ENCODE results near the gene SPAG17.

DNA sequence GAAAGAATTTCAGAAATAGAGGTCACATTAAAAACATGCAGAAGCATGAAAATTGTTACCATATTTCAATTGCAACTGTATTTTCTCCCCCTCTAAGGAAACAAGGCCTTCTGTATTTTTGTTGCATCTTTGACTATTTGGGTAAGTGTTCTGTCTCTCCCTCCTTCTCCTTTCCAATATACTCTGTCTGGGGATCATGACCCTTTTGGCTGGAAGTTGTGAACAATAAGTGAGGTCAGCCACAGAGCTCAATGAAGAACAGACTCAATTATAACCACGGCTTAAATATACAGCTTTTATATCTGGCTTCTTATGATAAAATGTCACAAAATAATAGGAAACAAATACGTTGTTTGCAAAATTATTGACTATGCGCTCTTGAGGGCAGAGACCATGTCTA is 47.1 kb downstream of the SPAG17 start:
- TF ChIP-seq EZH2phosphoT487 (IDR thresholded peaks at IDR 0.05; ENCODE audit: borderline replicate concordance, low read length) = no peak
- TF ChIP-seq, protein P1, sequence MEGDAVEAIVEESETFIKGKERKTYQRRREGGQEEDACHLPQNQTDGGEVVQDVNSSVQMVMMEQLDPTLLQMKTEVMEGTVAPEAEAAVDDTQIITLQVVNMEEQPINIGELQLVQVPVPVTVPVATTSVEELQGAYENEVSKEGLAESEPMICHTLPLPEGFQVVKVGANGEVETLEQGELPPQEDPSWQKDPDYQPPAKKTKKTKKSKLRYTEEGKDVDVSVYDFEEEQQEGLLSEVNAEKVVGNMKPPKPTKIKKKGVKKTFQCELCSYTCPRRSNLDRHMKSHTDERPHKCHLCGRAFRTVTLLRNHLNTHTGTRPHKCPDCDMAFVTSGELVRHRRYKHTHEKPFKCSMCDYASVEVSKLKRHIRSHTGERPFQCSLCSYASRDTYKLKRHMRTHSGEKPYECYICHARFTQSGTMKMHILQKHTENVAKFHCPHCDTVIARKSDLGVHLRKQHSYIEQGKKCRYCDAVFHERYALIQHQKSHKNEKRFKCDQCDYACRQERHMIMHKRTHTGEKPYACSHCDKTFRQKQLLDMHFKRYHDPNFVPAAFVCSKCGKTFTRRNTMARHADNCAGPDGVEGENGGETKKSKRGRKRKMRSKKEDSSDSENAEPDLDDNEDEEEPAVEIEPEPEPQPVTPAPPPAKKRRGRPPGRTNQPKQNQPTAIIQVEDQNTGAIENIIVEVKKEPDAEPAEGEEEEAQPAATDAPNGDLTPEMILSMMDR (IDR thresholded peaks at IDR 0.05; ENCODE audit: low read depth, low read length, poor library complexity, severe bottlenecking) = no peak

Data from DOHH2 (cell line).